K562 (cell line): Measurements from ENCODE around the gene PTRHD1.

Source experiments
- ATF2 ChIP-seq: sonication (generic); formaldehyde crosslinking; IDR thresholded peaks from 2 replicates; pipeline ENCODE4 v1.8.1; 2022; ENCODE audit warnings: missing genetic modification reagents
- CBFA2T2 ChIP-seq: fragments of 450-650 bp; conservative IDR thresholded peaks from 2 replicates; pipeline ENCODE4 v1.6.1; 2017; ENCODE audit warnings: mild to moderate bottlenecking
- MAZ ChIP-seq, 2 experiments: fragments of 450-650 bp in 1 of 2; sonication (generic) in 1 of 2; formaldehyde crosslinking; IDR thresholded peaks in 1 of 2; conservative IDR thresholded peaks in 1 of 2; 2 replicates each; pipeline versions ENCODE4 v1.4.0 to v1.5.0; 2020; ENCODE audit warnings: mild to moderate bottlenecking in 1 of 2, missing genetic modification reagents in 1 of 2
- NR1H2 ChIP-seq: sonication (generic); formaldehyde crosslinking; IDR thresholded peaks from 2 replicates; pipeline ENCODE4 v1.4.0; 2020; ENCODE audit warnings: mild to moderate bottlenecking, missing genetic modification reagents
- POLR2A ChIP-seq: fragments of 450-650 bp; conservative IDR thresholded peaks from 2 replicates; pipeline ENCODE4 v1.6.1; 2016
- SREBF2 ChIP-seq: sonication (generic); formaldehyde crosslinking; IDR thresholded peaks from 2 replicates; pipeline ENCODE4 v1.4.0; 2020; ENCODE audit warnings: mild to moderate bottlenecking, missing genetic modification reagents
- SRSF1 ChIP-seq: fragments of 200-400 bp; formaldehyde crosslinking; IDR thresholded peaks from 2 replicates; pipeline ENCODE4 v1.6.1; 2017; ENCODE audit warnings: mild to moderate bottlenecking, low read depth, low read length, moderate library complexity
- TAF1 ChIP-seq: IDR thresholded peaks from 2 replicates; pipeline ENCODE4 v1.6.1; 2011; ENCODE audit warnings: mild to moderate bottlenecking, low read length, moderate library complexity; ENCODE audit not compliant: insufficient read depth, control insufficient read depth, severe bottlenecking; ENCODE audit errors: extremely low read depth
- WHSC1 ChIP-seq: IDR thresholded peaks from one replicate; pipeline ENCODE4 v1.6.1; 2012; ENCODE audit warnings: low read length, control low read depth, inconsistent platforms
- YY1 ChIP-seq, 3 experiments: IDR thresholded peaks; 2 replicates each; pipeline ENCODE4 v1.6.1; 2011; ENCODE audit warnings: low read length in 2 of 3, mild to moderate bottlenecking in 2 of 3, moderate library complexity in 2 of 3, borderline replicate concordance in 1 of 3, control low read depth in 1 of 3, low read depth in 1 of 3; ENCODE audit not compliant: insufficient read depth in 3 of 3, insufficient replicate concordance in 2 of 3, control insufficient read depth in 1 of 3, insufficient read length in 1 of 3; ENCODE audit errors: extremely low read depth in 1 of 3
- ZNF143 ChIP-seq: sonication (generic); formaldehyde crosslinking; IDR thresholded peaks from 2 replicates; pipeline ENCODE4 v1.9.0; 2022; ENCODE audit warnings: mild to moderate bottlenecking, missing genetic modification reagents
- TF ChIP-seq, protein P1 (sequence below): fragments of 450-650 bp; IDR thresholded peaks from 2 replicates; pipeline ENCODE4 v1.6.1; 2016

DNA sequence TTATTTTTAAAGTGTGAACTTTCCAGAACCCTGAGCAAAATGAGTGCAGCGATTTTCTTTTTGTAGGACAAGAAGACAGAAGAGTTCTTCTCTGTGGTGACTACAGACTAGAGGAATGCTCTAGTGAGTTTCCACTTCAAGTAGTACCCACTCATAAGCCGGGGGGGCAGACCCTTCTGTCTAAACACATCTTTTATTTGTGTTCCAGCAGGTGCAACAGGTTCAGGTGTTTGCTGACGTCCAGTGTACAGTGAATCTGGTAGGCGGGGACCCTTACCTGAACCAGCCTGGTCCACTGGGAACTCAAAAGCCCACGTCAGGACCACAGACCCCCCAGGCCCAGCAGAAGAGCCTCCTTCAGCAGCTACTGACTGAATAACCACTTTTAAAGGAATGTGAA, 25.2 kb downstream of the PTRHD1 start:
- TF ChIP-seq WHSC1 = no peak
- TF ChIP-seq POLR2A = no peak
- TF ChIP-seq TAF1 = no peak
- no peak for TF ChIP-seq CBFA2T2
- no peak for TF ChIP-seq SREBF2
- no peak for TF ChIP-seq NR1H2 (CRISPR knock-in tag)
- TF ChIP-seq ATF2 (CRISPR knock-in tag) = no peak
- TF ChIP-seq MAZ (CRISPR knock-in tag; conservative IDR thresholded peaks at IDR 0.05 in 1 of 2, IDR thresholded peaks at IDR 0.05 in 1 of 2) = no peak
- TF ChIP-seq ZNF143 (CRISPR knock-in tag) = no peak
- TF ChIP-seq SRSF1 = no peak
- TF ChIP-seq, protein P1, sequence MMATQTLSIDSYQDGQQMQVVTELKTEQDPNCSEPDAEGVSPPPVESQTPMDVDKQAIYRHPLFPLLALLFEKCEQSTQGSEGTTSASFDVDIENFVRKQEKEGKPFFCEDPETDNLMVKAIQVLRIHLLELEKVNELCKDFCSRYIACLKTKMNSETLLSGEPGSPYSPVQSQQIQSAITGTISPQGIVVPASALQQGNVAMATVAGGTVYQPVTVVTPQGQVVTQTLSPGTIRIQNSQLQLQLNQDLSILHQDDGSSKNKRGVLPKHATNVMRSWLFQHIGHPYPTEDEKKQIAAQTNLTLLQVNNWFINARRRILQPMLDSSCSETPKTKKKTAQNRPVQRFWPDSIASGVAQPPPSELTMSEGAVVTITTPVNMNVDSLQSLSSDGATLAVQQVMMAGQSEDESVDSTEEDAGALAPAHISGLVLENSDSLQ = no peak
- TF ChIP-seq YY1 (IDR thresholded peaks at IDR 0.05; ENCODE audit: borderline replicate concordance in 1 of 3, control insufficient read depth in 1 of 3, extremely low read depth in 1 of 3, insufficient read depth in 3 of 3, insufficient read length in 1 of 3, insufficient replicate concordance in 2 of 3, low read depth in 1 of 3, low read length in 2 of 3) = no peak
